ENCODE measurements around the gene ANO6.

GRCh38 chr12:45257185-45257930 lies 41.5 kb downstream of the ANO6 start:
- TF ChIP-seq CTCF (IDR thresholded peaks at IDR 0.05; ENCODE audit: low read depth, low read length, missing input control) (no peak), RAD21 (IDR thresholded peaks at IDR 0.05) (no peak), EGR1 (IDR thresholded peaks at IDR 0.05; ENCODE audit: low read depth in 2 of 2) (no peak), GABPA (IDR thresholded peaks at IDR 0.05 in 1 of 2, conservative IDR thresholded peaks at IDR 0.05 in 1 of 2) (no peak), REST (IDR thresholded peaks at IDR 0.05) (no peak), JUND (IDR thresholded peaks at IDR 0.05) (no peak), YY1 (IDR thresholded peaks at IDR 0.05) (no peak), MAX (IDR thresholded peaks at IDR 0.05) (no peak), TAF1 (conservative IDR thresholded peaks at IDR 0.05) (no peak), ZBTB33 (IDR thresholded peaks at IDR 0.05) (no peak), FOXA1 (IDR thresholded peaks at IDR 0.05) (no peak), ATF3 (IDR thresholded peaks at IDR 0.05) (no peak)

All from liver (tissue), 3 donors.